SK-N-SH (cell line): ENCODE data around the gene C14orf180. TPM values are rescaled to one million over a fixed set of nuclear protein-coding genes. Genes with fewer than 3 reads are reported as not detected.
A peak's percentile ranks its signal among the peaks of the same experiment; 100 is the strongest.

ENCODE experiments used
- CTCF ChIA-PET: fragments of 300-600, 350-600 bp; formaldehyde crosslinking; extraction: SDS; loops from one replicate; lab custom pipeline; 2021; lab: Yijun Ruan, JAX
- POLR2A ChIA-PET: fragments of 350-600 bp; sonication (Branson Sonifier 250); formaldehyde crosslinking; extraction: SDS; loops from one replicate; lab custom pipeline; 2020; ENCODE audit warnings: antibody characterized with exemption, inconsistent platforms; lab: Yijun Ruan, JAX
- DNase-seq: peaks from one replicate; pipeline ENCODE4 v3.0.0; 2012
- H2AFZ ChIP-seq: fragments of 200-600 bp; sonication (generic); 2 replicates; pipeline ENCODE4 v1.8.1; 2016; ENCODE audit warnings: antibody characterized with exemption, mild to moderate bottlenecking, low read depth
- H3F3A ChIP-seq: fragments of 200-600 bp; sonication (generic); replicated peaks from 2 replicates; pipeline ENCODE3; 2016; ENCODE audit warnings: antibody characterized with exemption, mild to moderate bottlenecking; ENCODE audit not compliant: insufficient read depth
- H3K27ac ChIP-seq, 2 experiments: fragments of 200-500 bp in 1 of 2; fragments of 200-600 bp in 1 of 2; sonication (Bioruptor generic) in 1 of 2; sonication (generic), shearing (Covaris generic) in 1 of 2; 2 replicates each; pipeline versions ENCODE4 v1.5.1 to v1.6.1; 2014 to 2016; ENCODE audit warnings: low read depth in 2 of 2, inconsistent platforms in 1 of 2, low read length in 1 of 2, mild to moderate bottlenecking in 1 of 2, mixed read lengths in 1 of 2
- H3K27me3 ChIP-seq: fragments of 200-600 bp; sonication (generic), shearing (Covaris generic); 2 replicates; pipeline ENCODE4 v1.6.1; 2016; ENCODE audit warnings: mixed run types; ENCODE audit not compliant: insufficient read depth
- H3K36me3 ChIP-seq, 2 experiments: fragments of 200-500 bp in 1 of 2; fragments of 200-600 bp in 1 of 2; sonication (Bioruptor generic) in 1 of 2; sonication (generic) in 1 of 2; replicated peaks in 1 of 2; 2 replicates each; pipeline versions ENCODE3 to v1.5.1; 2014 to 2016; ENCODE audit warnings: low read length in 1 of 2, mild to moderate bottlenecking in 1 of 2; ENCODE audit not compliant: insufficient read depth in 2 of 2, control insufficient read depth in 1 of 2
- H3K4me1 ChIP-seq, 2 experiments: fragments of 200-500 bp in 1 of 2; fragments of 200-600 bp in 1 of 2; sonication (Bioruptor generic) in 1 of 2; sonication (generic), shearing (Covaris generic) in 1 of 2; 2 replicates each; pipeline versions ENCODE4 v1.5.1 to v1.6.1; 2014 to 2016; ENCODE audit warnings: low read depth in 1 of 2, low read length in 1 of 2, mixed run types in 1 of 2; ENCODE audit not compliant: insufficient read depth in 2 of 2, control insufficient read depth in 1 of 2
- H3K4me2 ChIP-seq: fragments of 200-600 bp; sonication (generic), shearing (Covaris generic); 2 replicates; pipeline ENCODE4 v1.6.1; 2017; ENCODE audit warnings: mixed run types
- H3K4me3 ChIP-seq, 2 experiments: fragments of 200-500 bp in 1 of 2; fragments of 200-600 bp in 1 of 2; sonication (Bioruptor generic) in 1 of 2; sonication (generic), shearing (Covaris generic) in 1 of 2; 2 replicates each; pipeline versions ENCODE4 v1.5.1 to v1.8.1; 2014 to 2016; ENCODE audit warnings: low read depth in 2 of 2, inconsistent platforms in 1 of 2, low read length in 1 of 2, mild to moderate bottlenecking in 1 of 2, mixed read lengths in 1 of 2, moderate library complexity in 1 of 2
- H3K79me2 ChIP-seq: fragments of 200-600 bp; sonication (generic); 2 replicates; pipeline ENCODE4 v1.8.1; 2017; ENCODE audit warnings: mild to moderate bottlenecking; ENCODE audit not compliant: insufficient read depth
- H3K9ac ChIP-seq: fragments of 200-600 bp; sonication (generic); 2 replicates; pipeline ENCODE4 v1.6.1; 2017; ENCODE audit warnings: mixed run types
- H3K9me2 ChIP-seq: fragments of 200-600 bp; sonication (generic); 2 replicates; pipeline ENCODE4 v1.6.1; 2017; ENCODE audit warnings: mixed run types
- H3K9me3 ChIP-seq: fragments of 200-600 bp; sonication (generic); 2 replicates; pipeline ENCODE4 v1.6.1; 2017; ENCODE audit warnings: mixed run types, mild to moderate bottlenecking, moderate library complexity
- H4K20me1 ChIP-seq: fragments of 200-600 bp; sonication (generic); 2 replicates; pipeline ENCODE4 v1.6.1; 2017; ENCODE audit warnings: mild to moderate bottlenecking, mixed run types; ENCODE audit not compliant: insufficient read depth
- CHD2 ChIP-seq: fragments of 150-350 bp; IDR thresholded peaks from 2 replicates; pipeline ENCODE4 v1.6.1; 2018; ENCODE audit warnings: low read length; ENCODE audit not compliant: partially characterized antibody
- ELF1 ChIP-seq: IDR thresholded peaks from 2 replicates; pipeline ENCODE4 v1.4.0; 2012
- EP300 ChIP-seq, 2 experiments: IDR thresholded peaks; 2 replicates each; pipeline versions ENCODE4 v1.4.0 to v1.6.1; 2012; ENCODE audit warnings: borderline replicate concordance in 1 of 2, low read depth in 1 of 2, low read length in 1 of 2
- EZH2phosphoT487 ChIP-seq: fragments of 200-600 bp; sonication (generic); IDR thresholded peaks from 2 replicates; pipeline ENCODE4 v1.6.1; 2017; ENCODE audit warnings: low read depth, mixed run types, mild to moderate bottlenecking, antibody characterized with exemption, moderate library complexity, borderline replicate concordance
- FOXJ3 ChIP-seq: sonication (generic); formaldehyde crosslinking; IDR thresholded peaks from 2 replicates; pipeline ENCODE4 v1.5.1; 2020; ENCODE audit warnings: mild to moderate bottlenecking, missing genetic modification reagents
- FOXM1 ChIP-seq: IDR thresholded peaks from 2 replicates; pipeline ENCODE4 v1.4.0; 2012; ENCODE audit warnings: low read depth, mild to moderate bottlenecking
- JUND ChIP-seq: IDR thresholded peaks from 2 replicates; pipeline ENCODE4 v1.4.0; 2012
- MEF2A ChIP-seq: IDR thresholded peaks from 2 replicates; pipeline ENCODE4 v1.4.0; 2012; ENCODE audit warnings: low read depth, borderline replicate concordance
- MXI1 ChIP-seq: IDR thresholded peaks from 2 replicates; pipeline ENCODE4 v1.6.1; 2012; ENCODE audit warnings: mild to moderate bottlenecking, low read depth, low read length, improper control_type of control experiment
- RAD21 ChIP-seq: IDR thresholded peaks from 2 replicates; pipeline ENCODE4 v1.6.1; 2012; ENCODE audit warnings: mild to moderate bottlenecking, low read length
- RCOR1 ChIP-seq: fragments of 150-350 bp; IDR thresholded peaks from 2 replicates; pipeline ENCODE4 v1.6.1; 2017; ENCODE audit warnings: antibody characterized with exemption, low read length
- RXRA ChIP-seq: IDR thresholded peaks from 2 replicates; pipeline ENCODE4 v1.4.0; 2012; ENCODE audit warnings: low read depth, mild to moderate bottlenecking, borderline replicate concordance
- SIN3A ChIP-seq: IDR thresholded peaks from 2 replicates; pipeline ENCODE4 v1.6.1; 2012; ENCODE audit warnings: low read depth, mild to moderate bottlenecking, low read length, moderate library complexity, borderline replicate concordance
- TCF12 ChIP-seq: IDR thresholded peaks from 2 replicates; pipeline ENCODE4 v1.4.0; 2012
- YY1 ChIP-seq: IDR thresholded peaks from 2 replicates; pipeline ENCODE4 v1.4.0; 2012; ENCODE audit warnings: low read depth, mild to moderate bottlenecking
- WGBS: methylation state at CpG from one replicate; pipeline ENCODE4 v1.1.6; 2017; ENCODE audit warnings: low lambda C conversion rate; 5-methylcytosine and 5-hydroxymethylcytosine counted together
- polyA plus RNA-seq, 3 experiments: library from polyadenylated mRNA; depleted of rRNA; stranded (reverse); fragments of >200 nt; gene quantifications; 2 replicates each; pipeline ENCODE4 v1.2.3, GENCODE V29; 2012
- TF ChIP-seq, protein P1 (sequence below): IDR thresholded peaks from 2 replicates; pipeline ENCODE4 v1.4.0; 2012; ENCODE audit warnings: low read depth, borderline replicate concordance
- TF ChIP-seq, protein P2 (sequence below): fragments of 200-600 bp; sonication (generic); IDR thresholded peaks from 2 replicates; pipeline ENCODE4 v1.6.1; 2017; ENCODE audit warnings: antibody characterized with exemption, mild to moderate bottlenecking, moderate library complexity
- TF ChIP-seq, protein P3 (sequence below): IDR thresholded peaks from 2 replicates; pipeline ENCODE4; 2012
- TF ChIP-seq, protein P4 (sequence below): IDR thresholded peaks from 2 replicates; pipeline ENCODE4 v1.4.0; 2012; ENCODE audit warnings: low read depth, borderline replicate concordance

The C14orf180 gene
- polyA plus RNA-seq, 1 of the 3 experiments (the other 2 are of a cell fraction) = not detected

DNA sequence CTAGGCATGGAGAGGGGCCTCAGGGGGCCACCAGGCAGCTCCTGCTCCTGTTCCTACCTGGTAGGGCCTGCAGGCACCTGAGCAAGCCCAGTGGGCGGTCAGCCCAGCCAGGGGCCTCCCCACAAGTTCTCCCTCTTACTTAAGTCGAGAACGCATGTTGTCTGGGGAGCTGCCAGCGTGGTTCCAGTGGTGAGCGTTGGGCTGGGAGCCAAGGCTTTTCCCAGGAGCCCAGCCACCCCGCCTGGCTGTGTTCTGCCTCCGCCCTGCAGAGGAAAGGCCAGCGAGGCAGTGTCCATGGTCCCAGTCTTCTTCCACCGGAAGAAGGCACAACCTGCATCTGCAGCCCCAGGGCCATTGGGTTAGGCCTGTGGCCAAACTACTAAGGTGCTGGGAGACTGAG lies 1.4 kb downstream of the C14orf180 start:
- CTCF ChIA-PET = interaction anchor here (1.0 to 8.5 kb wide), 9 partner anchors 13 to 503 kb away, joined by 3 to 96 read pairs (median 5); no protein-coding TSS in a partner anchor

More for the DNA sequence above, 1.4 kb downstream of the C14orf180 start:
- Histone ChIP-seq H4K20me1 (no peaks in the 10 kb centered on the region), H3K9me2 (no peaks in the 10 kb centered on the region), H3K79me2 (no peaks in the 10 kb centered on the region), H3K27ac (peak overlapping the region in 1 of 2 experiments; percentile 81; a peak in 2 of 4 replicates), H3K27me3 (no peaks in the 10 kb centered on the region), H3K4me2 (no peak overlapping the region), H3K4me1 (peaks cover 0 to 95% of the 10 kb centered on the region in 2 experiments; a peak in 1 of 4 replicates), H3K4me3 (no peak overlapping the region), H3K9ac (no peak overlapping the region), H3F3A (no peaks in the 10 kb centered on the region), H2AFZ (no peak overlapping the region), H3K36me3 (no peaks in the 10 kb centered on the region), H3K9me3 (no peaks in the 10 kb centered on the region)
- TF ChIP-seq ELF1 (no peak), FOXJ3 (no peak), TCF12 (no peak), RXRA (no peak), JUND (no peak), SIN3A (no peak), RCOR1 (no peak), CHD2 (peak; percentile 16), MXI1 (0 out of 2 replicates have a peak, but pooled peaks have one; percentile 46), EZH2phosphoT487 (no peak), EP300 (IDR thresholded peaks at IDR 0.05; ENCODE audit: borderline replicate concordance in 1 of 2, low read depth in 1 of 2, low read length in 1 of 2) (0 out of 4 replicates have a peak, but pooled peaks of 1 of the 2 experiments have one; percentile 18), YY1 (no peak), FOXM1 (no peak), MEF2A (no peak), RAD21 (no peak)
- TF ChIP-seq, protein P1, sequence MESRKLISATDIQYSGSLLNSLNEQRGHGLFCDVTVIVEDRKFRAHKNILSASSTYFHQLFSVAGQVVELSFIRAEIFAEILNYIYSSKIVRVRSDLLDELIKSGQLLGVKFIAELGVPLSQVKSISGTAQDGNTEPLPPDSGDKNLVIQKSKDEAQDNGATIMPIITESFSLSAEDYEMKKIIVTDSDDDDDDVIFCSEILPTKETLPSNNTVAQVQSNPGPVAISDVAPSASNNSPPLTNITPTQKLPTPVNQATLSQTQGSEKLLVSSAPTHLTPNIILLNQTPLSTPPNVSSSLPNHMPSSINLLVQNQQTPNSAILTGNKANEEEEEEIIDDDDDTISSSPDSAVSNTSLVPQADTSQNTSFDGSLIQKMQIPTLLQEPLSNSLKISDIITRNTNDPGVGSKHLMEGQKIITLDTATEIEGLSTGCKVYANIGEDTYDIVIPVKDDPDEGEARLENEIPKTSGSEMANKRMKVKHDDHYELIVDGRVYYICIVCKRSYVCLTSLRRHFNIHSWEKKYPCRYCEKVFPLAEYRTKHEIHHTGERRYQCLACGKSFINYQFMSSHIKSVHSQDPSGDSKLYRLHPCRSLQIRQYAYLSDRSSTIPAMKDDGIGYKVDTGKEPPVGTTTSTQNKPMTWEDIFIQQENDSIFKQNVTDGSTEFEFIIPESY = no peak
- TF ChIP-seq, protein P2, sequence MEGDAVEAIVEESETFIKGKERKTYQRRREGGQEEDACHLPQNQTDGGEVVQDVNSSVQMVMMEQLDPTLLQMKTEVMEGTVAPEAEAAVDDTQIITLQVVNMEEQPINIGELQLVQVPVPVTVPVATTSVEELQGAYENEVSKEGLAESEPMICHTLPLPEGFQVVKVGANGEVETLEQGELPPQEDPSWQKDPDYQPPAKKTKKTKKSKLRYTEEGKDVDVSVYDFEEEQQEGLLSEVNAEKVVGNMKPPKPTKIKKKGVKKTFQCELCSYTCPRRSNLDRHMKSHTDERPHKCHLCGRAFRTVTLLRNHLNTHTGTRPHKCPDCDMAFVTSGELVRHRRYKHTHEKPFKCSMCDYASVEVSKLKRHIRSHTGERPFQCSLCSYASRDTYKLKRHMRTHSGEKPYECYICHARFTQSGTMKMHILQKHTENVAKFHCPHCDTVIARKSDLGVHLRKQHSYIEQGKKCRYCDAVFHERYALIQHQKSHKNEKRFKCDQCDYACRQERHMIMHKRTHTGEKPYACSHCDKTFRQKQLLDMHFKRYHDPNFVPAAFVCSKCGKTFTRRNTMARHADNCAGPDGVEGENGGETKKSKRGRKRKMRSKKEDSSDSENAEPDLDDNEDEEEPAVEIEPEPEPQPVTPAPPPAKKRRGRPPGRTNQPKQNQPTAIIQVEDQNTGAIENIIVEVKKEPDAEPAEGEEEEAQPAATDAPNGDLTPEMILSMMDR = no peak
- TF ChIP-seq, protein P3, sequence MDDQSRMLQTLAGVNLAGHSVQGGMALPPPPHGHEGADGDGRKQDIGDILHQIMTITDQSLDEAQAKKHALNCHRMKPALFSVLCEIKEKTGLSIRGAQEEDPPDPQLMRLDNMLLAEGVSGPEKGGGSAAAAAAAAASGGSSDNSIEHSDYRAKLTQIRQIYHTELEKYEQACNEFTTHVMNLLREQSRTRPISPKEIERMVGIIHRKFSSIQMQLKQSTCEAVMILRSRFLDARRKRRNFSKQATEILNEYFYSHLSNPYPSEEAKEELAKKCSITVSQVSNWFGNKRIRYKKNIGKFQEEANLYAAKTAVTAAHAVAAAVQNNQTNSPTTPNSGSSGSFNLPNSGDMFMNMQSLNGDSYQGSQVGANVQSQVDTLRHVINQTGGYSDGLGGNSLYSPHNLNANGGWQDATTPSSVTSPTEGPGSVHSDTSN = no peak
- TF ChIP-seq, protein P4, sequence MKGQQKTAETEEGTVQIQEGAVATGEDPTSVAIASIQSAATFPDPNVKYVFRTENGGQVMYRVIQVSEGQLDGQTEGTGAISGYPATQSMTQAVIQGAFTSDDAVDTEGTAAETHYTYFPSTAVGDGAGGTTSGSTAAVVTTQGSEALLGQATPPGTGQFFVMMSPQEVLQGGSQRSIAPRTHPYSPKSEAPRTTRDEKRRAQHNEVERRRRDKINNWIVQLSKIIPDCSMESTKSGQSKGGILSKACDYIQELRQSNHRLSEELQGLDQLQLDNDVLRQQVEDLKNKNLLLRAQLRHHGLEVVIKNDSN = no peak
- POLR2A ChIA-PET = interaction anchor here (0.6 to 1.0 kb wide), 3 partner anchors 10 to 158 kb away, joined by 3 to 4 read pairs (median 4); no protein-coding TSS in a partner anchor
- 34% methylated on average over 3 of the region's 9 CpGs for WGBS
- DNase-seq = peak; percentile 83
